HL-60 (cell line): ENCODE data around the gene CCDC85B.

ENCODE experiments used
- TF ChIP-seq, protein P1 (sequence below): IDR thresholded peaks from one replicate; pipeline ENCODE4 v1.5.1; 2011; ENCODE audit warnings: low read length, control low read depth, inconsistent platforms; ENCODE audit not compliant: insufficient read depth
- TF ChIP-seq, protein P2 (sequence below): IDR thresholded peaks from 2 replicates; pipeline ENCODE4 v1.6.1; 2012; ENCODE audit warnings: low read depth; ENCODE audit not compliant: insufficient replicate concordance

DNA sequence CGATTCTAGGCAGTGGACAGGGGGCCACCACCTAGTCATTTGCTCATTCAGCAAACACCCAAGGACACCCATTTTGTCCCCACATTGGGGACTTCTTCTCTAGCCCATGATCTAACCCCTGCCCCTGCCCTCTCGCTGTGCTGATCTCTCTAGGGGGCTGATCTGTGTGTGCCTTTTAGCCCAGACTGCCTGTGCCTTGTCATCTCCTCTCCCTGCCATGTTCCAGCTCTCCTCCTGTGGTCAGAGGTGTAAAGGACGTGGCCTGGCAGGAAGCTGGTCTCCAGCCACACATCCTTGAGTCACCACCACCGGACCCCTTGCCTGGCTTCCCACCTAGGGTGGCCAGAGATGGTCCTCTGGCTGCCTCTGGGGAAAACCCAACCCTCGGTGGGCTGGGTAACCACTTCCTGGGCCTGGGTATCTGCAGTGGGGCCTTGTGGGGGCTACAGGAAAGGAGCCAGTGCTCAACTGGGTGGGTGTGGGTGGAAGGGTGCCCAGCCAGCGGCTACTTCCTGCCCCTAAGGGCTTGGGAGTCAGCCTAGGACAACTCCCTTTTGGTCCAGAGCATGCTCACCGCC, 9.5 kb upstream of the CCDC85B start:
- TF ChIP-seq, protein P1, sequence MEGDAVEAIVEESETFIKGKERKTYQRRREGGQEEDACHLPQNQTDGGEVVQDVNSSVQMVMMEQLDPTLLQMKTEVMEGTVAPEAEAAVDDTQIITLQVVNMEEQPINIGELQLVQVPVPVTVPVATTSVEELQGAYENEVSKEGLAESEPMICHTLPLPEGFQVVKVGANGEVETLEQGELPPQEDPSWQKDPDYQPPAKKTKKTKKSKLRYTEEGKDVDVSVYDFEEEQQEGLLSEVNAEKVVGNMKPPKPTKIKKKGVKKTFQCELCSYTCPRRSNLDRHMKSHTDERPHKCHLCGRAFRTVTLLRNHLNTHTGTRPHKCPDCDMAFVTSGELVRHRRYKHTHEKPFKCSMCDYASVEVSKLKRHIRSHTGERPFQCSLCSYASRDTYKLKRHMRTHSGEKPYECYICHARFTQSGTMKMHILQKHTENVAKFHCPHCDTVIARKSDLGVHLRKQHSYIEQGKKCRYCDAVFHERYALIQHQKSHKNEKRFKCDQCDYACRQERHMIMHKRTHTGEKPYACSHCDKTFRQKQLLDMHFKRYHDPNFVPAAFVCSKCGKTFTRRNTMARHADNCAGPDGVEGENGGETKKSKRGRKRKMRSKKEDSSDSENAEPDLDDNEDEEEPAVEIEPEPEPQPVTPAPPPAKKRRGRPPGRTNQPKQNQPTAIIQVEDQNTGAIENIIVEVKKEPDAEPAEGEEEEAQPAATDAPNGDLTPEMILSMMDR: no peak
- TF ChIP-seq, protein P2, sequence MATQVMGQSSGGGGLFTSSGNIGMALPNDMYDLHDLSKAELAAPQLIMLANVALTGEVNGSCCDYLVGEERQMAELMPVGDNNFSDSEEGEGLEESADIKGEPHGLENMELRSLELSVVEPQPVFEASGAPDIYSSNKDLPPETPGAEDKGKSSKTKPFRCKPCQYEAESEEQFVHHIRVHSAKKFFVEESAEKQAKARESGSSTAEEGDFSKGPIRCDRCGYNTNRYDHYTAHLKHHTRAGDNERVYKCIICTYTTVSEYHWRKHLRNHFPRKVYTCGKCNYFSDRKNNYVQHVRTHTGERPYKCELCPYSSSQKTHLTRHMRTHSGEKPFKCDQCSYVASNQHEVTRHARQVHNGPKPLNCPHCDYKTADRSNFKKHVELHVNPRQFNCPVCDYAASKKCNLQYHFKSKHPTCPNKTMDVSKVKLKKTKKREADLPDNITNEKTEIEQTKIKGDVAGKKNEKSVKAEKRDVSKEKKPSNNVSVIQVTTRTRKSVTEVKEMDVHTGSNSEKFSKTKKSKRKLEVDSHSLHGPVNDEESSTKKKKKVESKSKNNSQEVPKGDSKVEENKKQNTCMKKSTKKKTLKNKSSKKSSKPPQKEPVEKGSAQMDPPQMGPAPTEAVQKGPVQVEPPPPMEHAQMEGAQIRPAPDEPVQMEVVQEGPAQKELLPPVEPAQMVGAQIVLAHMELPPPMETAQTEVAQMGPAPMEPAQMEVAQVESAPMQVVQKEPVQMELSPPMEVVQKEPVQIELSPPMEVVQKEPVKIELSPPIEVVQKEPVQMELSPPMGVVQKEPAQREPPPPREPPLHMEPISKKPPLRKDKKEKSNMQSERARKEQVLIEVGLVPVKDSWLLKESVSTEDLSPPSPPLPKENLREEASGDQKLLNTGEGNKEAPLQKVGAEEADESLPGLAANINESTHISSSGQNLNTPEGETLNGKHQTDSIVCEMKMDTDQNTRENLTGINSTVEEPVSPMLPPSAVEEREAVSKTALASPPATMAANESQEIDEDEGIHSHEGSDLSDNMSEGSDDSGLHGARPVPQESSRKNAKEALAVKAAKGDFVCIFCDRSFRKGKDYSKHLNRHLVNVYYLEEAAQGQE: no peak
